Activated naive CD4-positive, alpha-beta T cell treated with anti-CD3 and anti-CD28 coated beads, Interleukin-2, amount 50 U/mL, for 72 hours (primary cell): ENCODE measurements around the gene CA5A. TPM values are rescaled to one million over a fixed set of nuclear protein-coding genes. Genes with fewer than 3 reads are reported as not detected.
A peak's percentile ranks its signal among the peaks of the same experiment; 100 is the strongest.
"Not testable (repeated sequence)": the region's sequence is repeated elsewhere in the genome, so short reads cannot be mapped to it uniquely, and the experiment has no call there.

ENCODE experiments used
- ATAC-seq, 2 donors: fragments of 150-1000 bp; cut with Tn5 transposase; 2 replicates each; pipeline ENCODE4 v1.10.0; 2021; ENCODE audit warnings: mild to moderate bottlenecking in 2 of 2, moderate library complexity in 2 of 2
- DNase-seq, 2 donors: peaks; one replicate each; pipeline ENCODE4 v3.0.0; 2021 to 2022; ENCODE audit warnings: low spot score in 2 of 2
- H3K27ac Mint-ChIP-seq, 2 donors: one replicate each; pipeline ENCODE4 v1.8.0; 2022; ENCODE audit warnings: mild to moderate bottlenecking in 2 of 2, mixed read lengths in 2 of 2
- H3K36me3 Mint-ChIP-seq, 2 donors: one replicate each; pipeline ENCODE4 v1.8.0; 2022; ENCODE audit warnings: mixed read lengths in 2 of 2
- H3K9me3 Mint-ChIP-seq, 2 donors: one replicate each; pipeline ENCODE4 v1.8.0; 2022; ENCODE audit warnings: mixed read lengths in 2 of 2
- total RNA-seq, 2 donors: library from RNA; stranded (reverse); gene quantifications; one replicate each; pipeline ENCODE4 v1.2.3, GENCODE V29; 2022

Gene CA5A
- total RNA-seq, 2 donors from 2014 or later, result not detected

- peak in 1 of 2 donors; percentile 7 for ATAC-seq
- Mint-ChIP-seq H3K27ac (peak overlapping the region; percentile 75 to 95), H3K9me3 (no peaks in the 10 kb centered on the region), H3K36me3 (peaks cover 31 to 37% of the 10 kb centered on the region in 2 donors)
- no peak for DNase-seq
Observed at GRCh38 chr16:87860553-87861299, 75.6 kb downstream of the CA5A start.

DNA sequence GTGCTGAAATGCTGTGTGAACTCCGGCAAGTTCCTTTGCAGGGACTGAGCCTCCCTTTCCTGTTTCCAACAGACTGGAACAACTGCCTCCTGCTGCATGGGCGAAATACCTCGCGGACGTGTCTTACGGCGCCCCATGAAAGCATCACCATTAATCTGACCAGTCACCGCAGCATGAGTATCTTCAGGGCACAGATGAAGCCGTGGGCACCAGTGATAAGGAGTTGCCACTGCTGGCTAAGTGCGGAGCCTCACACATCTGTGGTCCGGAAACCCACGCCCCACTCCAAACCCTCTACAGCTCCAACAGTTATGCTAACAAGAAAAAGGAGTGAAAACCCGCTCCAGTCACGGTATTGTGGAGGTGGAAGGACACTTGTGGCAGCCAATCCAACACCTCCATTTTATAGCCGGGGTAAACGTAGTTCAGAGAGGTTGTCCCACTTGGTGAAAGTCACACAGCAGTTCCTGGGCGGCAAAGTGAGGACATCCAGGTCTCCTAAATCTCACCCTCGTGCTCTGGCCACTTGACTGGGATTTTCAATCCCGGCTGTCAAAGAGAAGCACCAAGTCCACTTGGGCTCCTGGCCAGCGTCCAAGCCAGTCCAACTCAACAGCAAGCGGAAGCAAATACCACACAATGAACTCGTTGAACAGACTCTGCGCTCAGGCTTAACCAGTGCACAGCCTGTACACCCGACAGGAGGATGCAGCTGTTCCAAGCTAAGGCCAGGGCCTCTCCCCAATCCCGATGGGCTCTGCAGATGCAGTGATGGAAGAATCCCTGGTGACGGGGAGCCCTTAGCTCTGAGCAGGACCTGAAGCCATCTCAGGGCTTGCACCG, 78.0 kb downstream of the CA5A start:
- H3K9me3 Mint-ChIP-seq, DNase-seq, ATAC-seq: not testable (repeated sequence)
- Mint-ChIP-seq H3K27ac (peak overlapping the region; percentile 94 to 97), H3K36me3 (peaks cover 18 to 29% of the 10 kb centered on the region in 2 donors)

DNA sequence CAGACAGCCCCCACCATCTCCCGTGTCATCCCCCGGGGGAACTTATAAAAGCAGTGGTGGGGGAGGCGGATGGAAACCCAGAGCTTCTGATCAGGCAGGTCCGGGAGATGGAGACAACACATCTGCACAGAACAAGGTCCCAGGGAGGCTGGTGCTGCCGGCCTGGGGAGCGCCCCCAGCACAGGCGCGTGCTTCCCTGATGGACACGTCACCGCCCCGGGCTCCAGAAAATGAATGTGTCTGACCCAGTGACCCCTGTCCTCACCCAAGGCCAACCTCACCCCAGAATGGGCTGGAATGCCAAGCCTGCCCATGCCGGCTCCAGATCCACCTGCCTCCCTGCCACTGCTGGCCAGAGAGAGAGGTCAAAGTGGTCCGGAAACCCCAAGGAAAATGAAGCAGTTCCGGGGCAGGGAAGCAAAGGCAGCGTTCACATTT, 79.5 kb downstream of the CA5A start:
- Mint-ChIP-seq H3K27ac (peak overlapping the region; percentile 94 to 97), H3K36me3 (peaks cover 21 to 38% of the 10 kb centered on the region in 2 donors), H3K9me3 (no peaks in the 10 kb centered on the region)
- DNase-seq (no peak), ATAC-seq (no peak)

GRCh38 chr16:87855852-87856715, 80.2 kb downstream of the CA5A start:
- ATAC-seq (peak; percentile 2 to 36), DNase-seq (no peak)
- peaks cover 22 to 32% of the 10 kb centered on the region in 2 donors for H3K36me3 Mint-ChIP-seq
- H3K27ac Mint-ChIP-seq, result peak overlapping the region; percentile 94 to 97
- H3K9me3 Mint-ChIP-seq, result no peaks in the 10 kb centered on the region

DNA sequence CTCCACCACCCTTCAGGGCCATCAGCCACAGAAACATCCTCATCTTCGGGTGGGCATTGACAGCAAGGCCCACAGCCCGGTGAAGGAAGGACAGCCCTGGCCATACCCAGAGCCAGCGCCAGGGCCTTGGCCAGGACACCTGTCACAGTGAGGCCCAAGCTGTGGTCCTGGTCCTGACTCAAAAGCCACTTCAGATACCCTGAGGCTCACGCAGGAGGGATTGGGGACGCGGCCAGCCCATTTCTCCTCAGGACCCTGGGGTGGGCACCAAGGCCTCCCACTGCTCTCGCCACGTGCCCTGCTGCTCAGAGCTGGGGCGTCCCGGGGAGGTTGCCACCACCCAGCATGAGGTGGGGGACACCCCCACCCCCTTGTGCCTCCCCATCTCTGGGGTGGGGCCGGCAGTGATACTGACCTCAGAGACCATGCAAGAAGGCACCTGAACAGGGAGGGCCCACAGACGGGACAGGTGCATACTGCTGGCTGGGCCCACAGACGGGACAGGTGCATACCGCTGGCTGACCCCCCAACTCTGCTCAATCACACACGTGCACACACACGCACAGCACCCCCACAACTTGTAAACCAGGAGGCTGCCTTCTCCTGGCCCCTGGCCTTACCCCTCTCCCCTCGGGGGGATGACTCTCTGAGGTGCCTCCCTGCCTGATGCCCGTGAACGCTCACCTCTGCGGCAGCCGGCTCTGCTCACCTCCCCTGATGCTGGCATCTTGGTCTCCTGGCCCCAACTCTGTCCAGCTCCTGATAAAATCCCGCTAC, 81.2 kb downstream of the CA5A start:
- ATAC-seq, result peak in 1 of 2 donors; percentile 1
- no peak for DNase-seq
- peak overlapping the region in 1 of 2 donors; percentile 94 for H3K27ac Mint-ChIP-seq
- peaks cover 26 to 29% of the 10 kb centered on the region in 2 donors for H3K36me3 Mint-ChIP-seq
- H3K9me3 Mint-ChIP-seq, result no peaks in the 10 kb centered on the region

- ATAC-seq, result peak; percentile 3 to 4
- H3K36me3 Mint-ChIP-seq, result peaks cover 23 to 35% of the 10 kb centered on the region in 2 donors
- DNase-seq, result no peak
- no peaks in the 10 kb centered on the region for H3K9me3 Mint-ChIP-seq
- peak overlapping the region; percentile 93 to 94 for H3K27ac Mint-ChIP-seq
Observed at GRCh38 chr16:87854053-87854906, 82.0 kb downstream of the CA5A start.

- Mint-ChIP-seq H3K27ac (peak overlapping the region; percentile 94 to 96), H3K9me3 (no peaks in the 10 kb centered on the region), H3K36me3 (peaks cover 28 to 41% of the 10 kb centered on the region in 2 donors)
- ATAC-seq (peak; percentile 67 to 75), DNase-seq (peak; percentile 80 to 88)
Observed at GRCh38 chr16:87853411-87854052, 82.8 kb downstream of the CA5A start.

DNA sequence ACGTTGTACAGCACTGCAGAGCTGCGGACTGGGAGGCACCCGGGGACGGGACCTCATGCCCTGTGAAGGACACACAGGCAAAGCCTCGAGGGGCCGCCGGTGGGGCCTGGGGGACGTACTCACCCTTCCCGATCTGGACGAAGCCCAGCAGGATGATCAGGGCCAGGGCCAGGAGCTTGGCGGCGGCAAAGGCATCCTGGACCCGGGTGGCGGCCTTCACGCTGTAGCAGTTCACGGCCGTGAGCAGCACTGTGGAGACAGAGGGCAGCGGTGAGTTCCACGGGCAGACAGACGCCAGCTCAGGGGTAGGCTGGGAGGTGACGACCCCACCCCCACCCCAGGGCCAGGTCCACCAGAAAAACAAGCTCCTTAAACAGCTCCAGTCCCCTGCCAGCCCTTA, 84.7 kb downstream of the CA5A start:
- Mint-ChIP-seq H3K36me3 (peaks cover 23 to 30% of the 10 kb centered on the region in 2 donors), H3K27ac (peak overlapping the region in 1 of 2 donors; percentile 50)
- no peak for ATAC-seq

GRCh38 chr16:87851141-87851587, 85.2 kb downstream of the CA5A start:
- Mint-ChIP-seq H3K36me3 (peaks cover 23 to 30% of the 10 kb centered on the region in 2 donors), H3K27ac (peak overlapping the region in 1 of 2 donors; percentile 81), H3K9me3 (no peaks in the 10 kb centered on the region)
- DNase-seq (no peak), ATAC-seq (no peak)

More for the DNA sequence above, 84.7 kb downstream of the CA5A start:
- DNase-seq, result no peak
- no peaks in the 10 kb centered on the region for H3K9me3 Mint-ChIP-seq

DNA sequence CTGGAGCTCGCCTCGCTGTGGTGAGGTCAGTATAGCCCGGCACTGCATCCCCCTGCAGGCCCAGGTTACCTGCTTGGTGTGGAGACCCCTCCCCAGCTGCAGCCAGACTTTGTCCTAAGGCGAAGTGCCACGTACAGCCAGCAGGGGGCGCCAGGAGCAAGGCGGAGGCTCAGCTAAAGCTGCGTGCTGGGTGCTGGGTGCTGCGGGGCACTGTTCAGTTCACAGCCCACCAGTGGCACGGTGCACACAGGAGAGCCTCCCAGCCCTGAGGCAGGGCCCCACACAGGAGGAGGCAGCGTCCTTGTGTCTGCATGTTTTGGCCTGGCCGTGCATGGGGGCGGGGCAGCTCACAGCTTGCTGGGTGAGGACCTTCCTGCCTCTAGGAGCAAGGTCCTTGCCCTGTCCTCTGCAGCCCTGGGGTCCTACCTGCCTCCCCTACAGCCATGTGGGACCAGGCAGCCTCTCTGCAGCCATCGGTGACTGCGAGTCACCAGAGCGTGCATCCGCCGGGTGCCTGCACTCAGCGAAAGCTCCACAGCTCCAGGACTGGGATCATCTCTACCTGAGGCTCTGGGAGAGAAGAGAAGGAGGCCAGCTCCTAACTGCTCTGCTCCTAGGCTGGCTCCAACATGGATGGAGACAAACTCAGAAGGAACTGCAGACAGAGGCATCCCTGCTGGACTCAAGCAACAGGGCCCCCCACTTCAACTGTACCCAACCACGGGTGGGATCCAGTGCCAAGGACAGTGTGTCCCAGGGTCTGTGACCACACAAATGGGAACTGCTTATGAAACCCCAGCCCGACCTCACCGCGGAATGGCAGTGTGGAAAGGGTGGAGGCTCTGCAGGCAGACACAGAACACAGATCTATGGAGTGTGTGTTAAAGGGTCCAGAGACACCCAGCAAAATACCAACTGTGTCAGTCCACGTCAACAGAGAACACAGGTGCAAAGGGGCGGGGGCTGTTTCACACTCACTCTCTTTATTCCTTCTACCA, 86.0 kb downstream of the CA5A start:
- Mint-ChIP-seq H3K36me3 (peaks cover 17 to 30% of the 10 kb centered on the region in 2 donors), H3K27ac (peak overlapping the region in 1 of 2 donors; percentile 81), H3K9me3 (no peaks in the 10 kb centered on the region)
- ATAC-seq (peak; percentile 39 to 52), DNase-seq (peak; percentile 68 to 85)

DNA sequence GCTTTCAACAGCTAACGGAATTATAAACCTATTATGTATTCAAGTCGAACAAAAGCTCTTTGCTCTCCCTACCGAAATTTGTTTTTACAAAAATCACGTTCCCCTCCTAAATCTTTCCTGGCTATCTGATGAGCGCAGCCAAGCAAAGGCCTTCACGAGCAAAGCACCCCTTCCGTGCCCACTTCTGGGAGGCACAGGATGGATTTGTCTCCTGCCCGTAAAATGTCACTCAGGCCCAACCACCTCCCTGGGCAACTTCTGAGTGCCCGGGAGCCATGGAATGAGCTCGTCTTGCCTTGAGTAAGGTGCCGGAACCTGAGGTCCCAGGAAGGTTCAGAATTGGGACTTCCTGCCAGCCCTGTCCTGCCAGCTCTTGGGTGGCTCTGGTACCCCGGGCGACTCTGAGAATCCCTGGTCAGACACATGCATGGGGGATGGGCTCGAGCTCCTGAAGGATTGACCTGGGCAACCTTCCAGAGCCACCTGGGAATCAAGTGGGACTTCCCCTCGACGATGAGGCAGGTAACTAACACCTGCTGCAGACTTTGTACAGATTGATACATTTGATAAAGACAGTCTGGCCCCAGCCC, 86.8 kb downstream of the CA5A start:
- Mint-ChIP-seq H3K27ac (peak overlapping the region in 1 of 2 donors; percentile 50), H3K36me3 (peaks cover 15 to 30% of the 10 kb centered on the region in 2 donors), H3K9me3 (no peaks in the 10 kb centered on the region)
- ATAC-seq (no peak), DNase-seq (no peak)

DNA sequence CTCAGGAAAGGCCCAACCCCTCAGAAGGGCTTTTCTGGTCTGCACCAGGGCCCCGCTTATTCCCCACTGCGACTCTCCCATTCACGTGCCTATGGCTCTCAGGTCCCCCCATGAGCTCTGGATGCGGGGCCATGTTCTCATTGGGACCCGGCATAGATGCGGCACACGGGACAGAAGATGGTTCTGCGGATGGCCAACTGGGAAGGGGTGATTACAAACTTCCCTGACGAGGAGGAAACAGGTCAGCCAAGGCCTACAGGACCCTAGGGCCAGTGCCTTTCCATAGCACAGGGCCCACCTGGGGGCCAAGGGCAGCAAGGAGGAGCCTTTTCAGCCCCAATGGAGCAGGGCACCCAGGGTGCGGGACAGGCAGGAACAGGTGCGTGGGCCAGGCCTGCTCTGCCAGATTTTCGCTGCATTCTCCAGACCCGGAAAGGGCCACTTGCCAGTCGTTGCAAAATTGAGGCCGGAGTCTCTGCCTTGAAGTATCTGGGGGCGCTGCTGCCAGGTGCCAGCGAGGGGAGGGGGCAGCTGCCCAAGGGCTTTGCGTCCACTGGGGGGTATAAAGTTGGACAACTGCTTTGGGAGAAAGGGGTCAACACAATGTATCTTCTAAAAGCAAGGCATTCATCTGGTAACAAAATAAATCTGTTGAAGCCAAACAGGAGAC, 87.5 kb downstream of the CA5A start:
- ATAC-seq (no peak), DNase-seq (no peak)
- H3K27ac Mint-ChIP-seq, result peak overlapping the region; percentile 51 to 65
- H3K9me3 Mint-ChIP-seq, result no peaks in the 10 kb centered on the region
- H3K36me3 Mint-ChIP-seq, result peaks cover 15 to 30% of the 10 kb centered on the region in 2 donors
